PC-3 (cell line): ENCODE measurements around the gene GADD45G. TPM values are rescaled to one million over a fixed set of nuclear protein-coding genes. Genes with fewer than 3 reads are reported as not detected.

Source experiments
- ATAC-seq: fragments of 200-7000 bp; cut with Tn5 transposase; 2 replicates; pipeline ENCODE4 v1.9.1; 2020; ENCODE audit warnings: mild to moderate bottlenecking, moderate library complexity
- BruUV-seq: library from RNA; stranded (reverse); fragments of 400-500 nt; replicated peaks from 2 replicates; lab custom pipeline; 2021; lab: Mats Ljungman, UMichigan
- CTCF ChIA-PET: fragments of 300-600 bp; sonication (Branson Sonifier 250); formaldehyde crosslinking; loops from one replicate; lab custom pipeline; 2022; ENCODE audit warnings: antibody characterized with exemption; lab: Charles Lee
- POLR2A ChIA-PET: fragments of 300-600 bp; sonication (Branson Sonifier 250); formaldehyde crosslinking; loops from one replicate; lab custom pipeline; 2022; ENCODE audit warnings: antibody characterized with exemption; ENCODE audit not compliant: unreplicated experiment; lab: Charles Lee
- DNase-seq: peaks from one replicate; pipeline ENCODE4 v3.0.0-alpha.2; 2015
- H2AFZ ChIP-seq: fragments of 300-600 bp; sonication (generic); 2 replicates; pipeline ENCODE4 v1.6.0; 2016; ENCODE audit warnings: antibody characterized with exemption, low read length
- H3F3A ChIP-seq: fragments of 300-600 bp; sonication (generic); one replicate; pipeline ENCODE4 v1.6.0; 2017; ENCODE audit warnings: antibody characterized with exemption, low read length, control low read depth, mild to moderate bottlenecking; ENCODE audit not compliant: unreplicated experiment
- H3K27ac ChIP-seq: fragments of 300-600 bp; sonication (generic); 2 replicates; pipeline ENCODE4 v1.5.1; 2016; ENCODE audit warnings: mild to moderate bottlenecking, low read length
- H3K27me3 ChIP-seq: fragments of 300-600 bp; sonication (generic); 2 replicates; pipeline ENCODE4 v1.6.1; 2016; ENCODE audit warnings: low read length, mixed read lengths
- H3K36me3 ChIP-seq: fragments of 300-600 bp; sonication (generic); 2 replicates; pipeline ENCODE4 v1.6.1; 2016; ENCODE audit warnings: low read depth, mixed run types, low read length, mixed read lengths
- H3K4me1 ChIP-seq: fragments of 300-600 bp; sonication (generic); 2 replicates; pipeline ENCODE4 v1.5.1; 2016; ENCODE audit warnings: low read length; ENCODE audit not compliant: insufficient read depth
- H3K4me2 ChIP-seq: fragments of 300-600 bp; sonication (generic); 2 replicates; pipeline ENCODE4 v1.6.0; 2016; ENCODE audit warnings: low read length
- H3K4me3 ChIP-seq: fragments of 300-600 bp; sonication (generic); 2 replicates; pipeline ENCODE4 v1.5.1; 2016; ENCODE audit warnings: mild to moderate bottlenecking, low read length, mixed read lengths
- H3K79me2 ChIP-seq: fragments of 300-600 bp; sonication (generic); 2 replicates; pipeline ENCODE4 v1.6.1; 2017; ENCODE audit warnings: low read length, mixed read lengths
- H3K9ac ChIP-seq: fragments of 300-600 bp; sonication (generic); 2 replicates; pipeline ENCODE4 v1.6.0; 2016; ENCODE audit warnings: mild to moderate bottlenecking, low read length
- H3K9me2 ChIP-seq: fragments of 300-600 bp; sonication (generic); replicated peaks from 2 replicates; pipeline ENCODE4 v1.6.1; 2016; ENCODE audit warnings: mixed run types, low read length, mixed read lengths
- H3K9me3 ChIP-seq: fragments of 300-600 bp; sonication (generic); 2 replicates; pipeline ENCODE4 v1.6.1; 2016; ENCODE audit warnings: low read length, mixed read lengths
- H4K20me1 ChIP-seq: fragments of 300-600 bp; sonication (generic); 2 replicates; pipeline ENCODE4 v1.6.1; 2016; ENCODE audit warnings: low read length, mixed read lengths
- CTCF ChIP-seq: fragments of 300-600 bp; sonication (generic); conservative IDR thresholded peaks from 2 replicates; pipeline ENCODE4 v1.5.1; 2017; ENCODE audit warnings: antibody characterized with exemption, low read depth, mild to moderate bottlenecking, low read length
- EZH2 ChIP-seq: fragments of 300-600 bp; sonication (generic); IDR thresholded peaks from one replicate; pipeline ENCODE4 v1.6.1; 2017; ENCODE audit warnings: antibody characterized with exemption, mild to moderate bottlenecking, low read length; ENCODE audit not compliant: unreplicated experiment
- EZH2phosphoT487 ChIP-seq: fragments of 300-600 bp; sonication (generic); IDR thresholded peaks from 2 replicates; pipeline ENCODE4 v1.6.1; 2018; ENCODE audit warnings: mild to moderate bottlenecking, antibody characterized with exemption, low read length, borderline replicate concordance
- intact Hi-C: fragments of 100-400 bp; cut with micrococcal nuclease; formaldehyde crosslinking; loops from 2 replicates; pipeline ENCODE4 v1.9.0; 2023
- total RNA-seq: library from RNA; depleted of rRNA; stranded (reverse); fragments of >200 nt; gene quantifications from 2 replicates; pipeline ENCODE4 v1.2.3, GENCODE V29; 2014

The GADD45G gene
- total RNA-seq, 1 experiment from 2014 or later: 2.1 TPM

- Histone ChIP-seq H3K36me3 (no peaks in the 10 kb centered on the region), H3K9me3 (no peaks in the 10 kb centered on the region), H3K4me3 (no peak overlapping the region), H3K9ac (no peak overlapping the region), H2AFZ (no peak overlapping the region), H3F3A (no peaks in the 10 kb centered on the region), H3K27me3 (0 out of 2 replicates have a peak, but pooled peaks cover 11% of the 10 kb centered on the region), H3K4me1 (0 out of 2 replicates have a peak, but pooled peaks cover 4% of the 10 kb centered on the region), H3K79me2 (no peaks in the 10 kb centered on the region), H3K4me2 (no peak overlapping the region), H3K9me2 (no peaks in the 10 kb centered on the region), H3K27ac (no peak overlapping the region), H4K20me1 (no peaks in the 10 kb centered on the region)
- BruUV-seq: no TSS peak
- intact Hi-C loops: no loop called here
- ChIA-PET POLR2A (no interaction called here), CTCF (no interaction called here)
- ATAC-seq: no peak
- DNase-seq: no peak
- TF ChIP-seq EZH2 (no peak), EZH2phosphoT487 (no peak), CTCF (no peak)
These were observed 34.6 kb downstream of the GADD45G start for GRCh38 chr9:89639367-89639795.

- no peaks in the 10 kb centered on the region for H3K9me3 ChIP-seq
These were observed 35.1 kb downstream of the GADD45G start for GRCh38 chr9:89639961-89640360.

More at GRCh38 chr9:89639961-89640360, 35.1 kb downstream of the GADD45G start:
- ChIA-PET CTCF (no interaction called here), POLR2A (no interaction called here)
- BruUV-seq: no TSS peak
- Histone ChIP-seq H3K9ac (no peak overlapping the region), H3K27ac (no peak overlapping the region), H4K20me1 (no peaks in the 10 kb centered on the region), H3K9me2 (no peaks in the 10 kb centered on the region), H3K4me3 (no peak overlapping the region), H3K36me3 (no peaks in the 10 kb centered on the region), H3K4me1 (0 out of 2 replicates have a peak, but pooled peaks cover 4% of the 10 kb centered on the region), H3K79me2 (no peaks in the 10 kb centered on the region), H3K4me2 (no peak overlapping the region), H3F3A (no peaks in the 10 kb centered on the region), H3K27me3 (0 out of 2 replicates have a peak, but pooled peaks cover 11% of the 10 kb centered on the region), H2AFZ (no peak overlapping the region)
- DNase-seq: no peak
- TF ChIP-seq CTCF (no peak), EZH2phosphoT487 (no peak), EZH2 (no peak)
- no peak for ATAC-seq
- intact Hi-C loops: no loop called here
